HuH-7.5 (cell line): ENCODE measurements around the gene KIF5A.

ENCODE experiments used
- DNase-seq: peaks from one replicate; pipeline ENCODE4 v3.0.0; 2011; ENCODE audit warnings: low spot score

The KIF5A gene

DNA sequence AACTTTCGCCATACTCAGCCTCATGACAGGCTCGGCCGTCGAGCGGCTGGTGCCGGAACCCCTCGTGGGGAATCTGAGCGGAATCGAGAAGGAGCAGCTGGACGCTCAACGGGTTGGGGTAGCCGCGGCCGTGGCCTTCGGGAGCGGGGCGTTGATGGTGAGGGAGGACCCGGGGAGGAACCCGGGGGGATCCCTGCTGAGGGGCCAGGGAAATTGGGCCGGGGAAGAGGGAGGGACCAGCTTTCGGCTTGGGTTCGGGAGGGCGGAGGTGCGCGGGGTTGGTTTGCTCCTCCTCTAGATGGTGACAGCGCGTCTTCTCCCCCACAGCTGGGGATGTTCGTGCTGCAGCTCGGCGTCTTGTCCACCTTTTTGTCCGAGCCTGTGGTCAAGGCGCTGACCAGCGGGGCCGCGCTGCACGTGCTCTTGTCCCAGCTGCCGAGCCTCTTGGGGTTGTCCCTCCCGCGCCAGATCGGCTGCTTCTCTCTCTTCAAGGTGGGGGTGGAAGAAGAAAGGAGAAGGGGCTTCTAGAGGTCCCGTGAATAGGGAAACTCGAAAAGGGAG is 71.2 kb downstream of the KIF5A start:
- no peak for DNase-seq

DNA sequence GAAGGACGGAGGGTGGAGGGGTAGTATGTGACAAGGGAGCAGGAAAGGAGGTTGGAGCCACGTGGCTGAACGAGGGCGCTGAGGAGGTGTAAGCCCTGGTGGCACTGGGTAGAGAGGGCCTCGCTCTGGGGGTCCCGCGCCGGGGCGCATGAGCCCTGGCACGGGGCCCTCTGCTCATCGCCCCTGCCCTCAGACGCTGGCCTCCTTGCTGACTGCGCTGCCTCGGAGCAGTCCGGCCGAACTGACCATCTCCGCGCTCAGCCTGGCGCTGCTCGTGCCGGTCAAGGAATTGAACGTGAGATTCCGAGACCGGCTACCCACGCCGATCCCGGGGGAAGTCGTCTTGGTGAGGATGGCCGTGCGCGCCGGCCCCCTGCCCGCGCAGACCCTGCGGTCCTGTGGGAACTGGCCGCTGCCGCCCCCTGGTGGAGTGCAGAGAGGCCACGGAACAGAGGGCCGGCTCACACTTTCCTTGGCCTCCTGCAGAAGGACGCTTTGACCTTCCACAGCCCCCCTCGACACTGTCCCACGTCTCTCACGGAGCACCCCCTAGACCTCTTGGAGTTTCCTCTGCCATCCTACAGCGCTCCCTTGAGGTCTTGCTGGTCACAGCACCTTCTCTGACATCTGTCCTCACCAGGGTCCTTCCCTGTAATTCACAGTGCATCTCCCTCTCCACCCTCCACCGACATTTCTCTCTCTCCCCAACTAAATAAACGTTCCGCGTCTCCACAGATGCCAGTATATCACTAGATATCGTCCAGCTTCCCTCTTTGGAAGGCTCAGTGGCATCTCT is 71.9 kb downstream of the KIF5A start:
- DNase-seq: peak; percentile 95

DNA sequence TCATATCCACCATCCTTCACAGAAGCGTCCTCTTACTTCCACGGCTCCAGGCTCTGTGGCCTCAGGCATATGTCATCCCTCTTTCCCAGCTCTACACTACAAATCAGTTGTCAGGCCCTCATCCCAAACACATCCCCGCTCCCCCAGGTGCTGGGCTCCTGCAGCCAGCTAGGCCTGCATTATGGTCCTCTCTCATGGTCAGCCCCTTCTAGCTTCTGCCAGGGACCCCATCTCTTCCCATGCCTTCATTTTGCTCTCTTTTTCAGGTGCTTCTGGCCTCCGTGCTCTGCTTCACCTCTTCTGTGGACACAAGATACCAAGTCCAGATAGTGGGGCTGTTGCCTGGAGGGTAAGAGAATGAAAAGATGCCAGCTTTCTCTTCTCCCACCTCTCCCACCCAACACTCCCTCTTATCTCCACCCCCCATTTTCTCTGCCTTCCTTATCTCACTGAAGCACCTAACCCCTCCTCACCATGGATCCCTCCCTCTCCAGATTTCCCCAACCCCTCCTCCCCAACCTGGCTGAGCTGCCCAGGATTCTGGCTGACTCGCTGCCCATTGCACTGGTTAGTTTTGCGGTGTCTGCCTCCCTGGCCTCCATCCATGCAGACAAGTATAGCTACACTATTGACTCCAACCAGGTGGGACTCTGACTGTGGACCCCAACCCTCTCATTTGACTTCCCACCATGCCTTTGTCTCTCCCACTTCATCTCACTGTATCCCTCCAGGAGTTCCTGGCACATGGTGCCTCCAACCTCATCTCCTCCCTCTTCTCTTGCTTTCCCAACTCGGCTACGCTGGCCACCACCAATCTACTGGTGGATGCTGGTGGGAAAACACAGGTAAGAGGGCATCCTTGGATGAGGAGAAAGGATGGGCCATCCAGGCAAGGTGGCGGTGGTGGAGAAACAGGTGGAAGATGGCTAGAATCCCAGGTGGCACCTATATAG is 72.7 kb downstream of the KIF5A start:
- DNase-seq: no peak

DNA sequence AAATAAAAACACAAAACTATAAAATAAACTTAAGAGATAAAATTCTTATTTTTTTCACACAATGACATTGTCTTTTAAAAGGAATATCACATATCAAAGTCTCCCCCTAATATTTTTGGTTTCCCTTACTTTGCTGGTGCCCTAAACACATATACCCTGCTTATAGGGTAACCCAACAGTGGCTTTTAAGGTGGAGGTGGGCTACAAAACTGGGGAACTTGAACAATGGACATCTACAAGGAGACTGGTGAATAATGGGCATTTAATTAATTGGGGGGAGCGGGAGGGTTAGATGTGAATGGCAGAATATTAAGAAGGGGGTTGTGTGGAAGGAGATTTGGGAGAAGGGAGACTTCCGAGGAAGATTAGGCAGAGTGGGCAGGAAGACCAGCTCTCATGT is 73.5 kb downstream of the KIF5A start:
- DNase-seq: no peak

DNA sequence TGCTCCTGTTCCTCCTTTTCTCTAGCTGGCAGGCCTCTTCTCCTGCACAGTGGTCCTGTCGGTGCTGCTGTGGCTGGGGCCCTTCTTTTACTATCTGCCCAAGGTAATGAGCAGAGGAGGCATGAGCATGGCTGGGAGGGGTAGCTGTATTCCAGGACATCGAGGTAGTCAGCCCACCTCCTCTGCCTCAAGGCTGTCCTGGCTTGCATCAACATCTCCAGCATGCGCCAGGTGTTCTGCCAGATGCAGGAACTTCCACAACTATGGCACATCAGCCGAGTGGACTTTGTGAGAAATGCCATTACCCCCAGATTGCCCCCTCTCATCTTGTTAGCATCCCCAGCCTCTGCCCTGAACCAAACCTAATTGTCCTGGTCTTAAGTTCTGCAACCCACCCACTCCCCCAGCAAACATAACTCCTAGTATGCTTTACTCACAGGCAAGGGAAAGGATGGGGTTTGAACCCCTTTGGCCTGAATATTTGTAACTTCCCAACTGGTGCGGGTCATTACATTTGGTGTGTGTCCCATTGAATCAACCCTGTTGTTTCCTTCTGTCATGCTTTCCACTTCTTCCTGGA is 74.1 kb downstream of the KIF5A start:
- DNase-seq: no peak

DNA sequence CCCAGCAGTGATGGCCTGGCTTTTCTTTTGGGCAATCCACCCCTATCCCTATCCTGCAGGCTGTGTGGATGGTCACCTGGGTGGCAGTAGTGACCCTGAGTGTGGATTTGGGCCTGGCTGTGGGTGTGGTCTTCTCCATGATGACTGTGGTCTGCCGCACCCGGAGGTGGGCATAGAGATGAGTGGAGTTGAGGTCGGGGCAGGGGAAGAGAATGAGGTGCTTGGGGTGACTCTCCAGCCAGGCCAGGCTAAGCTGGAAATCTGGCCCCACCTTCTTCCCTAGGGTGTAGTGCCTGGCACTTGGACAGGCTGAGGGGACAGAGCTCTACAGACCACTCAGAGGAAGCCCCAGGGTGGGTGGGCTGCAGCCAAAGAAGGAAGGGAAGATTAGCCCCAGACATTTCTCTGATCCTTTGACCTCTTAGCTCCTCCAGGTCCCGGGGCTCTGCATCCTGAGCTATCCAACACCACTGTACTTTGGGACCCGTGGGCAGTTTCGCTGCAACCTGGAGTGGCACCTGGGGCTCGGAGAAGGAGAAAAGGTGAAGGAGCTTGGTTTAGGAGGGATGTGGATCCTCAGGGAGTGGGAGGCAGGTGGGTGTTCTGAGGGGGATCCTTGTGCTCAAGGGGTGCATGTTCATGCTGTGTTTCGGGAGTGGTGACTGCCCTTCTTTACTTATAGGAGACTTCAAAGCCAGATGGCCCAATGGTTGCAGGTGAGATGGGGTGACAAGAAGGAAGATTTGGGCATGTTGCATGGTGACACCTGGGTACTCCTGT is 74.8 kb downstream of the KIF5A start:
- no peak for DNase-seq

DNA sequence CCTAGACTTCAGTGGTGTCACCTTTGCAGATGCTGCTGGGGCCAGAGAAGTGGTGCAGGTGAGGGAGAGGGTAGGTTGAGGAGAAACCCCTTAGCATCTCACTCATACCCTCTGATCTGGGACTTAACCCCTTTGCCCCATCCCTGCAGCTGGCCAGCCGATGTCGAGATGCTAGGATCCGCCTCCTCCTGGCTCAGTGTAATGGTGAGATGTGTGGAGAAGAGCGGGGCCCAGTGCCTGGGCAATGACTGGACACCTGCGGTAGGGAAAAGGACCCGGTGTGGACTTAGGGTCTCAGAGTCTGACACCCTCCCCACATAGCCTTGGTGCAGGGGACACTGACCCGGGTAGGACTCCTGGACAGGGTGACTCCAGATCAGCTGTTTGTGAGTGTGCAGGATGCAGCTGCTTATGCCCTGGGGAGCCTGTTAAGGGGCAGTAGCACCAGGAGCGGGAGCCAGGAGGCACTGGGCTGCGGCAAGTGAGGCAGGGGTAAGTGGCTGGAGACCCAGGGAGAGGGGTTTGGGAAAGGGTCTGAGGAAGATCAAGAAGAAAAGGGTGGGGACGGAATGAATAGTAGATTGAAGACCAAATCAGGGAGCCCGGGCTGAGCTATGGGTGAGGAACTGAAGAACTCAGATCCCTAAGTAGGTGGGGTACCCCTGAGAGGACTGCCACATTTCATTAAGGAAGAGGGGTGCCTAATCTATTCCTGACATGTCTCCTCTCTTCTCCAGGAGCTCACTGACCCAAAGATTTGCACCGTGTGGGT is 75.6 kb downstream of the KIF5A start:
- peak; percentile 11 for DNase-seq

DNA sequence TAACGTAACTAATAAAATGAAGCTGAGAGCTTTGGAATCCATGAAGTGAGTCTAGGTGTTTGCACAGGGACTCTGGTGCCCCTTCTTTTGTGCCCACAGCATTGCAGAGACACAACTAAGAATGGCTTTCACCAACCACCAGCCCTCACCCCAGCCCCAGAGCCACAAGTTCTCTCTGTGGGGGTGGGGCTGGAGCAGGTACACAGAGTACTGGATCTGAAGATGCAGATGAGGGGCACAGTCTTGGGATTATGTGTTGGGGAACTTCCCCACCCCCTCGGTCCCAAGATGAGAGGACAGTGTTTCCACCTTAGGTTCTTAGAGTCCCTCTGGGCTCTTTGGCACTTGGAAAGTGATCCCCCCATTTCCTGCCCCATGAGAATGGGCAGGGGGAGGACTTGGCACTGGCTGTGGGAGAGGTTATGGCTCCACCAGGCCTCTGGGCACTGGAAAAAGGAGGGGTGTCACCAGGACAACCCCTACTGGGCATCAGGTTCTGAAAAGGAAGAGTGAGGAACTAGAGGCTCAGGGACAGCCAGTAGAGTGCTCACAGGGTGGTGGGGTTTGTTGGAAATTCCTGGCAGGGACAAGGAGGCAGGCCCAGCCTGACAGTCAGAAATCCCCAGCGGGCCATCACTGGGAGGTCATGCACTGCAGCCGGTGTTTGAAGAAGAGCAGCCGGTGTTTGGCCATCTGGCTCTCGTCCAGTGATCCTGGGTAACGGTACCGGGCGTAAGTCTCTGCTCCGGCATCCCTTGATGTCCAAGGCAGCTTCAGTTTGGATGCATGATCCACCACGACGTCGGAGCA is 76.5 kb downstream of the KIF5A start:
- DNase-seq: no peak

DNA sequence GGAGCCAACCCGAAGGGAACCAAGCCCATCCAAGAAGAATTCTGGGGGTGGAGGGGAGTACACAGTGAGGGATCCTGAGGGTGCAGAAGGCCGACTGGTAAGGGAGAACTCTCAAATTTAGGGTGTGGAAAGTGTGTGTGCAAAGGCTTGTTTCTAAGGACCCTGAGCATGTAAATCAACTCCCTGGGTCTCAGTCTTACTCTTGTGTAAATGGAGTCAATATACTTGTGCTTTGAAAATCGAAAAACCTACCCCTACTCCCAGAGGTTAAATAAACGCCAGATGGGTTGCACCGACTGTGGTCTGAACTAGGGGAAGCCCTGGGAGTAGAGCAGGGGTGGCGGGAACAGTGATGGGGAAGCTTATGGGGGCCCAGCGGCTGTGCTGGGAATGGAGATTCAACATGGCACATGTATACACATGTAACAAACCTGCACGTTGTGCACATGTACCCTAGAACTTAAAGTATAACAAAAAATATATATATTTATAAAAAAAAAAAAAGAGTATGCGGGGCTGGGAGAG is 77.1 kb downstream of the KIF5A start:
- no peak for DNase-seq

DNA sequence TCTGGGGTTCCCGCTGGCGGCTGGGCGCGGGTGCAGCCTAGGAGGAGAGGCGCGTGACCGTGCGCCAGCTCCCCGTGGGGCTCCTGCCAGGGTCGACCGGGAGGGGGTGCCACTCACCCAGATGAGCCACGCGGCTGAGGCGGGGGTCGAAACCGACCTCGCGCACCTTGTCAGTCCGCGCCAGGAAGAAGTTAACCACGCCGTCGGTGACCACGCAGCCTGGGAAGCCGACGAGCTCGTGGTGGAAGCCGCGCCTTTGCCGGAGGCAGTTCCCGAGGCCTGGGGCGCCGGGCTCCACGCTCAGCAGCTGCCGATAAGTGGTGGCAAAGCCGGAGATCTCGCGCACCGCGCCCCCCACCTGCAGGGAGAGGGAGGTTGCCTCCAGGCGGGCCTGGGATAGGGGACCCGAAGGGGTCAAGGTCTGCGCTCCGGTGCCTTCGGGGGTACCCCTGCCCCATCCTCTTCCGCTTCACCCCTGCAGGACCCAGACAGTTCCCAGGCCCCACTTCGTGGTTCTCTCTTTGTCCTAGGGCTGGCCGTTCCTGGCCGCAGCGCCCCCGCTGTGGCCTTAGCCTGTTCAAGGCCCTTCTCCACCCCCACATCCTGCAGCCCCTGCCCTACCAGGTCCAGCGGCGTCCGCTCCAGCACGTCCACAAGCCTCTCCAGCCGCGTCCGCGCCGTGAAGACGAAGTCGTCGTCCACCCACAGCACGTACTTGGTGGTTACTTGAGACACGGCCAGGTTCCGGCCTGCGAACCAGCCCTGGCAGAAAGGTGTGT is 77.8 kb downstream of the KIF5A start:
- no peak for DNase-seq

DNA sequence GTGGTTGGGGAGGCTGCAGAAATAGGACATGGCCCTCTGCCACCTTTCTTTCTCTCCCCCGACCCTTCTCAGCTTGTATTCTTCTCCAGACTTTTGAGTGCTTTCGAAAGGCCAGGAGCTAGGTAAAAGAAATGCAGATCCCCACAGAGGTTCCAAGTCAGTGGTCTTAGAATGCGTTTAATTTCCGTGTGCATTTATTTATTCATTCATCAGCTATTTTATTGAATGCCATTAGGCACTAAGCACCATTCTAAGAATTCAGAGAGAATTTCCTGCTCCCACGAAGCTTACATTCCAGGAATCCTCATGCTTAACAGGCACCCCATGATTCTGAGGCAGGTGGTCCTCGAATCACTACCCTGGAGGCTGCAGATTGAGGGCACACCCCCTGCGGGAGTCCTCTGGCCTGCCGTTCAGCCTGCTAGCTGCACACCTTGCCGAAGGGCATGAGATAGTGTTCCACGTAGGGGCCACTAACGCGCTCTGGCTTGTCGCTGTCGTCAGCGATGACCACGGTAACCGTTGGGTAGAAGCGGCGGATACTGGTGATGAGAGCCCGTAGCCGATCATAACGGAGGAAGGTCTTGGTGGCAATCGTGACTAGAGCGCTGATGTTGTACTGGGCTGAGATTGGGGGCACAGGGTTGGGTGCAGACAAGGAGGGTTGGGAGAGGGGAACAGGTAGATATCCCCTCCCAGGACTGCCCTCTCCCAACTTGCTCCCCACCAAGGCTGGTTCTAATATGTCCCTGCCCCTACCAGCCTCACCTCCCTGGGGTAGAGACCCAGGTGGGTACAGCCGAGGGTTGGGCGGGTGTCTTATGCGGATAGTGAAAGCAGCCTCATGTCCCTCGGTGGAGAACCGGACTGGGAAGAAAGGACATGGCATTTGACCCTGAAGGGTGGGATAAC is 78.7 kb downstream of the KIF5A start:
- peak; percentile 9 for DNase-seq

DNA sequence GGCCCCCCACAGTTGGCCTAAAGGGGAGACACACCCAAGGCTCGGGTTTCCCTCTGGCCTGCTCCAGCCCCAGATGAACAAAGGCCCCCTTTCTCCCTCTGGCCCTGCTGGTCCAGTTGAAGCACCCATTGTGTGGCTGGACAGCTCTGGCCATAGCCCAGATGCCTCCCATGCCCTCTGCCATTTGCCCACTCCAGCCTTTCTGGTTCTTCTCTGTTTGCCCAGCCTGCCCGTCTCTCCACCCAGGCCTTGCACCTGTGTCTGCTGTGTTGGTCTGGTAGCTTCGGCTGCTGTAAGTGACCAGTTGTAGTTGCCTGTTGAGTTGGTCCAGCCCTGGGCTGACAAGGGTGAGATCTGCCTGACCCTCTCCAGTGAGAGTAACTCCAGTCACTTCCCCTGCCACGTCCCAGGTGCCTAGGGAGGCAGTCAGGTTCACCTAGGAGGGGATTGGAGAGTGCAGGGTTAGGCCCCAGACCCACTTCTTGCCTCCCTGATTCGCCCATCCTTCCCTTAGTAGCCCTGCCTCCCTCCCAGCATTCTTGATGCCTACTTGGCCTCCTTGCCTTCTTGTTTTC is 80.1 kb downstream of the KIF5A start:
- peak; percentile 4 for DNase-seq

DNA sequence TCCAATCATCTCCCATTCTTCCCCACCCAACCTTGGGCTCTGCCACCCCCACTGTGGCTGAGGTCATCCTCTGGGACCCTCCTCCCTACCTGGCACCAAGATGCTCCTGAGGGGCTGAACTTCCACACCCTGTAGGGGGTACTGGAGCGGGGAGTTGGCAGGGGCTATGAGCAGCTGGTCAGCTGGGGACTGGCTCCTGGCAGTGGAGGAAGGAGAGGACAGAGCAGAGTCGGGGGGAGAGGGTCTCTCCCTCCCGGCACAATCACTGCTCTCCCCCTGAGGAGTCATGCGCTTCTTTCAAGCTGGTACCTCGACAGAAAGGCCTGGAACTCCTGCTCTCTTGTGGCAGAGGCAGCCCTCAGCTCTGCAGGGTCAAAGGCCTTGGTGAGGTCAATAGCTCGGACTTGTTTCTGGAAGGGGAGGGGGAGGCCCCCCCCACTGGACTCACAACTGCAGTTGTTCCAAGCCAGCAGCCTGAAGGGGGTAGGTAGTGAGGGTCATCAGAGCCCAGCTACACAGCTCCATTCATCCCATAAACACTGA is 81.1 kb downstream of the KIF5A start:
- DNase-seq: peak; percentile 12

DNA sequence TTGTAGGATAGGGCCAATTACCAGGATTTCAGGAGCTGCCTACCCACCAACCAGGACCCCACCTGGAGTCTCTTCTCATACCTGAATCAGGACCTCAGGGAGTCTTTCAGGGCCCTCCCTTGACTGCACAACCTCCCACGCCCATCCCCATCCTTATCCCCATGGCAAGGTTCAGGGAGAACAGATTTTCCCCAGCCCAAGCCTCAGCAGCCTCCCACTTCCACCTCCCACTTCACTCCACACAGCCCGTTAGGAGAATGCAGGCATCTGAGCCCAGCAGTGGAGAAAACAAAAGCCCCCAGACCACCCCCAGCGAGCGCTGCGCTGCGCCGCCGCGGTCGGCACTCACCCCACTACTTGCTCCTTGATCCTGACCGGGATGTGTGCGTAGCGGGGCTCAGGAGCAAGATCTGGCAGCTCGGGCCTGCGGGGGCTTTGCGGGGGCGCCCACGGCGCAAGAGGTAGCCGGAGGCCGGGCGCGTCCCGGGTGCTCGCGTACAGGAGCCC is 81.8 kb downstream of the KIF5A start:
- DNase-seq: peak; percentile 9

DNA sequence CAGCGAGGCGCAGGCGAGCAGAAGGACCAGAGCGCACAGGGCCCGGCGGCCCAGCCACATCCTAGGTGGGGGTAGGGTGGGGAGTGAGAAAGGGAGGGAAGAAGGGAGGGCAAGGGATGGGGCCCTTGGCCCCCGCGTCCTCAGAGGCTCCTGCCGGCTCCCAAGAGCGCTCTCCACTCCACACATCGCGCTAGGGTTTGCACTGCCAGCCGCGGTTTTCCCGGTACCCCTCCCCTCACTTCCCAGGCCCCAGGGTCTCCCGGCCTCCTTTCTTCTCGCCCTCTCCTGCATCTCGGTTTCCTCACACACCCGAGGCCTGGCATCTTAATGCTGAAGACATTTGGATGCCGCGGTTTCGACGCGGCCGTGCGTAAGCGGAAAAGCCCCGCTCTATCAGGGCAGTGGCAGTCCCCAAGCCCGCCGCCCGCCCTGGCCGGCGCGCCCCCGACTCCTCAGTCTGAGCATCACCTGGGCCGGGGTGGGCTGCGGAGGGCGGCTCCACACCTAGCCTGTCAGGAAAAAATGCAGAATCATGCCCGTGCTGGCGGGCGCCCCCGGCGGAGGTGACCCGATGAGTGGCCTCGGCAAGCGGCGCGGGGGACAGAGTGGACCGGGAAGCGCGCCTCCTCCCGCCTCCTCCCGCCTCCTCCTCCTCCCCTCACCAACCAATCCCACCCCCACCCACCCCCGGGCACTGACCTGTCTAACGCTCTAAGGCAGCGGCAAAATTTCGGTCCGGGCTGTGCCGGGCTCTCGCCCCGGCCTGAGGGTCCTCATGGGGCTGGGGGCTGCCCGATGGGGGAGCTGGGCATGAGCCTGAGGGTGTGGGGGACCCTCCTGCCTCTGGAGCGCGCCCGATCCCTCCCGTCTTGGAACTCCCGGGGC is 82.5 kb downstream of the KIF5A start:
- peak; percentile 69 for DNase-seq
